ENCODE data around the gene SDK1.
"Not testable (repeated sequence)": the region's sequence is repeated elsewhere in the genome, so short reads cannot be mapped to it uniquely, and the experiment has no call there.

SDK1 gene

GRCh38 chr7:3937605-3938004 is 636.6 kb downstream of the SDK1 start:
- peaks cover 0 to 12% (median 2%) of the 10 kb centered on the region in 5 donors for H3K9me3 ChIP-seq (ENCODE audit: control insufficient read depth in 5 of 5, low read length in 5 of 5)
- H3K36me3 ChIP-seq (ENCODE audit: control insufficient read depth in 5 of 5, insufficient read depth in 5 of 5, low read length in 5 of 5): no peaks in the 10 kb centered on the region
- no peak overlapping the region for H3K9ac ChIP-seq (ENCODE audit: low read length in 5 of 5)
- no peak overlapping the region for H3K27ac ChIP-seq (ENCODE audit: low read depth, low read length)
- no peaks in the 10 kb centered on the region for H3K27me3 ChIP-seq (ENCODE audit: control insufficient read depth in 5 of 5, insufficient read depth in 4 of 5, low read length in 5 of 5)
- no peaks in the 10 kb centered on the region for H3K4me1 ChIP-seq (ENCODE audit: control insufficient read depth in 5 of 5, insufficient read depth in 5 of 5, low read length in 5 of 5)
- H3K4me3 ChIP-seq (ENCODE audit: low read depth in 1 of 5, low read length in 5 of 5): no peak overlapping the region

GRCh38 chr7:3941706-3942105 is 640.7 kb downstream of the SDK1 start:
- H3K4me3 ChIP-seq (ENCODE audit: low read depth in 1 of 5, low read length in 5 of 5); H3K27me3 ChIP-seq (ENCODE audit: control insufficient read depth in 5 of 5, insufficient read depth in 4 of 5, low read length in 5 of 5); H3K27ac ChIP-seq (ENCODE audit: low read depth, low read length); H3K36me3 ChIP-seq (ENCODE audit: control insufficient read depth in 5 of 5, insufficient read depth in 5 of 5, low read length in 5 of 5); H3K9ac ChIP-seq (ENCODE audit: low read length in 5 of 5); H3K4me1 ChIP-seq (ENCODE audit: control insufficient read depth in 5 of 5, insufficient read depth in 5 of 5, low read length in 5 of 5): not testable (repeated sequence)
- H3K9me3 ChIP-seq (ENCODE audit: control insufficient read depth in 5 of 5, low read length in 5 of 5): peaks cover 4 to 12% (median 4%) of the 10 kb centered on the region in 5 donors

GRCh38 chr7:3942276-3942675 is 641.2 kb downstream of the SDK1 start:
- no peaks in the 10 kb centered on the region for H3K4me1 ChIP-seq (ENCODE audit: control insufficient read depth in 5 of 5, insufficient read depth in 5 of 5, low read length in 5 of 5)
- H3K27me3 ChIP-seq (ENCODE audit: control insufficient read depth in 5 of 5, insufficient read depth in 4 of 5, low read length in 5 of 5): no peaks in the 10 kb centered on the region
- no peak overlapping the region for H3K4me3 ChIP-seq (ENCODE audit: low read depth in 1 of 5, low read length in 5 of 5)
- no peak overlapping the region for H3K9ac ChIP-seq (ENCODE audit: low read length in 5 of 5)
- no peak overlapping the region for H3K27ac ChIP-seq (ENCODE audit: low read depth, low read length)
- H3K36me3 ChIP-seq (ENCODE audit: control insufficient read depth in 5 of 5, insufficient read depth in 5 of 5, low read length in 5 of 5): no peaks in the 10 kb centered on the region
- peaks cover 3 to 12% (median 4%) of the 10 kb centered on the region in 5 donors for H3K9me3 ChIP-seq (ENCODE audit: control insufficient read depth in 5 of 5, low read length in 5 of 5)

- H3K4me3 ChIP-seq (ENCODE audit: low read depth in 1 of 5, low read length in 5 of 5): no peak overlapping the region
- no peak overlapping the region for H3K27ac ChIP-seq (ENCODE audit: low read depth, low read length)
Measured at GRCh38 chr7:3942816-3943745, 642.0 kb downstream of the SDK1 start.

GRCh38 chr7:3943779-3944520 is 642.9 kb downstream of the SDK1 start:
- Histone ChIP-seq H3K4me1 (ENCODE audit: control insufficient read depth in 5 of 5, insufficient read depth in 5 of 5, low read length in 5 of 5) (no peaks in the 10 kb centered on the region), H3K27ac (ENCODE audit: low read depth, low read length) (no peak overlapping the region), H3K36me3 (ENCODE audit: control insufficient read depth in 5 of 5, insufficient read depth in 5 of 5, low read length in 5 of 5) (no peaks in the 10 kb centered on the region), H3K9me3 (ENCODE audit: control insufficient read depth in 5 of 5, low read length in 5 of 5) (peaks cover 3 to 12% (median 4%) of the 10 kb centered on the region in 5 donors), H3K4me3 (ENCODE audit: low read depth in 1 of 5, low read length in 5 of 5) (no peak overlapping the region), H3K27me3 (ENCODE audit: control insufficient read depth in 5 of 5, insufficient read depth in 4 of 5, low read length in 5 of 5) (no peaks in the 10 kb centered on the region), H3K9ac (ENCODE audit: low read length in 5 of 5) (no peak overlapping the region)

More at GRCh38 chr7:3942816-3943745, 642.0 kb downstream of the SDK1 start:
- H3K27me3 ChIP-seq (ENCODE audit: control insufficient read depth in 5 of 5, insufficient read depth in 4 of 5, low read length in 5 of 5): no peaks in the 10 kb centered on the region
- no peaks in the 10 kb centered on the region for H3K4me1 ChIP-seq (ENCODE audit: control insufficient read depth in 5 of 5, insufficient read depth in 5 of 5, low read length in 5 of 5)
- no peaks in the 10 kb centered on the region for H3K36me3 ChIP-seq (ENCODE audit: control insufficient read depth in 5 of 5, insufficient read depth in 5 of 5, low read length in 5 of 5)
- H3K9ac ChIP-seq (ENCODE audit: low read length in 5 of 5): no peak overlapping the region
- H3K9me3 ChIP-seq (ENCODE audit: control insufficient read depth in 5 of 5, low read length in 5 of 5): peaks cover 3 to 12% (median 4%) of the 10 kb centered on the region in 5 donors

GRCh38 chr7:3949242-3949640 is 648.2 kb downstream of the SDK1 start:
- no peak overlapping the region for H3K9ac ChIP-seq (ENCODE audit: low read length in 5 of 5)
- no peak overlapping the region for H3K27ac ChIP-seq (ENCODE audit: low read depth, low read length)
- peaks cover 3 to 12% (median 4%) of the 10 kb centered on the region in 5 donors for H3K9me3 ChIP-seq (ENCODE audit: control insufficient read depth in 5 of 5, low read length in 5 of 5)
- peaks cover 0 to 4% (median 0%) of the 10 kb centered on the region in 5 donors for H3K36me3 ChIP-seq (ENCODE audit: control insufficient read depth in 5 of 5, insufficient read depth in 5 of 5, low read length in 5 of 5)
- no peaks in the 10 kb centered on the region for H3K27me3 ChIP-seq (ENCODE audit: control insufficient read depth in 5 of 5, insufficient read depth in 4 of 5, low read length in 5 of 5)
- no peaks in the 10 kb centered on the region for H3K4me1 ChIP-seq (ENCODE audit: control insufficient read depth in 5 of 5, insufficient read depth in 5 of 5, low read length in 5 of 5)
- no peak overlapping the region for H3K4me3 ChIP-seq (ENCODE audit: low read depth in 1 of 5, low read length in 5 of 5)

- peaks cover 0 to 4% (median 2%) of the 10 kb centered on the region in 5 donors for H3K9me3 ChIP-seq (ENCODE audit: control insufficient read depth in 5 of 5, low read length in 5 of 5)
- no peak overlapping the region for H3K4me3 ChIP-seq (ENCODE audit: low read depth in 1 of 5, low read length in 5 of 5)
- no peaks in the 10 kb centered on the region for H3K4me1 ChIP-seq (ENCODE audit: control insufficient read depth in 5 of 5, insufficient read depth in 5 of 5, low read length in 5 of 5)
- H3K27me3 ChIP-seq (ENCODE audit: control insufficient read depth in 5 of 5, insufficient read depth in 4 of 5, low read length in 5 of 5): no peaks in the 10 kb centered on the region
- H3K36me3 ChIP-seq (ENCODE audit: control insufficient read depth in 5 of 5, insufficient read depth in 5 of 5, low read length in 5 of 5): peaks cover 0 to 4% (median 0%) of the 10 kb centered on the region in 5 donors
- H3K27ac ChIP-seq (ENCODE audit: low read depth, low read length): no peak overlapping the region
- no peak overlapping the region for H3K9ac ChIP-seq (ENCODE audit: low read length in 5 of 5)
Measured at GRCh38 chr7:3950249-3950648, 649.2 kb downstream of the SDK1 start.

- Histone ChIP-seq H3K9me3 (ENCODE audit: control insufficient read depth in 5 of 5, low read length in 5 of 5) (no peaks in the 10 kb centered on the region), H3K27me3 (ENCODE audit: control insufficient read depth in 5 of 5, insufficient read depth in 4 of 5, low read length in 5 of 5) (no peaks in the 10 kb centered on the region), H3K27ac (ENCODE audit: low read depth, low read length) (no peak overlapping the region), H3K4me1 (ENCODE audit: control insufficient read depth in 5 of 5, insufficient read depth in 5 of 5, low read length in 5 of 5) (no peaks in the 10 kb centered on the region), H3K9ac (ENCODE audit: low read length in 5 of 5) (no peak overlapping the region), H3K36me3 (ENCODE audit: control insufficient read depth in 5 of 5, insufficient read depth in 5 of 5, low read length in 5 of 5) (peaks cover 0 to 7% (median 0%) of the 10 kb centered on the region in 5 donors), H3K4me3 (ENCODE audit: low read depth in 1 of 5, low read length in 5 of 5) (no peak overlapping the region)
Measured at GRCh38 chr7:3951316-3952055, 650.4 kb downstream of the SDK1 start.

GRCh38 chr7:3953133-3953532 is 652.1 kb downstream of the SDK1 start:
- Histone ChIP-seq H3K27me3 (ENCODE audit: control insufficient read depth in 5 of 5, insufficient read depth in 4 of 5, low read length in 5 of 5) (no peaks in the 10 kb centered on the region), H3K9me3 (ENCODE audit: control insufficient read depth in 5 of 5, low read length in 5 of 5) (no peaks in the 10 kb centered on the region), H3K27ac (ENCODE audit: low read depth, low read length) (no peak overlapping the region), H3K36me3 (ENCODE audit: control insufficient read depth in 5 of 5, insufficient read depth in 5 of 5, low read length in 5 of 5) (peaks cover 0 to 7% (median 0%) of the 10 kb centered on the region in 5 donors), H3K4me1 (ENCODE audit: control insufficient read depth in 5 of 5, insufficient read depth in 5 of 5, low read length in 5 of 5) (no peaks in the 10 kb centered on the region), H3K9ac (ENCODE audit: low read length in 5 of 5) (no peak overlapping the region), H3K4me3 (ENCODE audit: low read depth in 1 of 5, low read length in 5 of 5) (no peak overlapping the region)

Data from subcutaneous abdominal adipose tissue (tissue), 5 donors.